Measurements from ENCODE around the gene ACAP1.
"Not testable (repeated sequence)": the region's sequence is repeated elsewhere in the genome, so short reads cannot be mapped to it uniquely, and the experiment has no call there.

GRCh38 chr17:7365963-7366362 is 29.6 kb downstream of the ACAP1 start:
- TF ChIP-seq CTCF (conservative IDR thresholded peaks at IDR 0.05); EZH2 (IDR thresholded peaks at IDR 0.05; ENCODE audit: low read depth): not testable (repeated sequence)

Measured in PC-9 (cell line).